Measurements from ENCODE around the gene OS9.
"Not testable (repeated sequence)": the region's sequence is repeated elsewhere in the genome, so short reads cannot be mapped to it uniquely, and the experiment has no call there.

Gene OS9

GRCh38 chr12:57693659-57694458 is at the start of gene OS9:
Gene OS9 (plus strand): TSS chr12:57694132. CDS start chr12:57694162, 30 bp downstream.
- H3K36me3 ChIP-seq (ENCODE audit: insufficient read depth, low read length), result no peaks in the 10 kb centered on the region
- H3K9me3 ChIP-seq (ENCODE audit: control insufficient read depth, insufficient read depth, low read length), result no peaks in the 10 kb centered on the region
- peak within 1 kb of the TSS; percentile 85 for H3K9ac ChIP-seq (ENCODE audit: low read depth, low read length)
- H3K4me1 ChIP-seq (ENCODE audit: insufficient read depth, low read length), result 0 out of 2 replicates have a peak, but pooled peaks cover 5% of the 10 kb centered on the region

GRCh38 chr12:57645990-57646658 is 47.8 kb upstream of the OS9 start:
- not testable (repeated sequence) for H3K36me3 ChIP-seq (ENCODE audit: insufficient read depth, low read length); H3K9ac ChIP-seq (ENCODE audit: low read depth, low read length); H3K4me1 ChIP-seq (ENCODE audit: insufficient read depth, low read length); H3K9me3 ChIP-seq (ENCODE audit: control insufficient read depth, insufficient read depth, low read length)

GRCh38 chr12:57646659-57647049 is 47.3 kb upstream of the OS9 start:
- H3K9ac ChIP-seq (ENCODE audit: low read depth, low read length); H3K36me3 ChIP-seq (ENCODE audit: insufficient read depth, low read length); H3K9me3 ChIP-seq (ENCODE audit: control insufficient read depth, insufficient read depth, low read length); H3K4me1 ChIP-seq (ENCODE audit: insufficient read depth, low read length): not testable (repeated sequence)

- Histone ChIP-seq H3K36me3 (ENCODE audit: insufficient read depth, low read length) (no peaks in the 10 kb centered on the region), H3K9ac (ENCODE audit: low read depth, low read length) (no peak overlapping the region), H3K4me1 (ENCODE audit: insufficient read depth, low read length) (no peaks in the 10 kb centered on the region), H3K9me3 (ENCODE audit: control insufficient read depth, insufficient read depth, low read length) (peaks cover under 1% of the 10 kb centered on the region; the same call in 1 of the 2 replicates)
Observed at GRCh38 chr12:57654042-57654441, 39.9 kb upstream of the OS9 start.

GRCh38 chr12:57655541-57656240 is 38.2 kb upstream of the OS9 start:
- Histone ChIP-seq H3K4me1 (ENCODE audit: insufficient read depth, low read length) (no peaks in the 10 kb centered on the region), H3K9ac (ENCODE audit: low read depth, low read length) (no peak overlapping the region), H3K9me3 (ENCODE audit: control insufficient read depth, insufficient read depth, low read length) (peaks cover 3% of the 10 kb centered on the region; the same call in 1 of the 2 replicates), H3K36me3 (ENCODE audit: insufficient read depth, low read length) (no peaks in the 10 kb centered on the region)

- H3K9ac ChIP-seq (ENCODE audit: low read depth, low read length); H3K4me1 ChIP-seq (ENCODE audit: insufficient read depth, low read length); H3K36me3 ChIP-seq (ENCODE audit: insufficient read depth, low read length); H3K9me3 ChIP-seq (ENCODE audit: control insufficient read depth, insufficient read depth, low read length): not testable (repeated sequence)
Observed at GRCh38 chr12:57656408-57656807, 37.5 kb upstream of the OS9 start.

GRCh38 chr12:57657744-57658143 is 36.2 kb upstream of the OS9 start:
- Histone ChIP-seq H3K4me1 (ENCODE audit: insufficient read depth, low read length) (no peaks in the 10 kb centered on the region), H3K36me3 (ENCODE audit: insufficient read depth, low read length) (no peaks in the 10 kb centered on the region), H3K9ac (ENCODE audit: low read depth, low read length) (no peak overlapping the region), H3K9me3 (ENCODE audit: control insufficient read depth, insufficient read depth, low read length) (peaks cover 8% of the 10 kb centered on the region; the same call in 1 of the 2 replicates)

GRCh38 chr12:57658890-57659289 is 35.0 kb upstream of the OS9 start:
- H3K4me1 ChIP-seq (ENCODE audit: insufficient read depth, low read length), result no peaks in the 10 kb centered on the region

GRCh38 chr12:57661376-57661775 is 32.6 kb upstream of the OS9 start:
- no peak overlapping the region for H3K9ac ChIP-seq (ENCODE audit: low read depth, low read length)
- H3K36me3 ChIP-seq (ENCODE audit: insufficient read depth, low read length), result no peaks in the 10 kb centered on the region
- H3K4me1 ChIP-seq (ENCODE audit: insufficient read depth, low read length), result no peaks in the 10 kb centered on the region
- H3K9me3 ChIP-seq (ENCODE audit: control insufficient read depth, insufficient read depth, low read length), result peaks cover 8% of the 10 kb centered on the region; the same call in 1 of the 2 replicates

More at GRCh38 chr12:57658890-57659289, 35.0 kb upstream of the OS9 start:
- Histone ChIP-seq H3K9me3 (ENCODE audit: control insufficient read depth, insufficient read depth, low read length) (peaks cover 8% of the 10 kb centered on the region; the same call in 1 of the 2 replicates), H3K36me3 (ENCODE audit: insufficient read depth, low read length) (no peaks in the 10 kb centered on the region), H3K9ac (ENCODE audit: low read depth, low read length) (no peak overlapping the region)

- not testable (repeated sequence) for H3K9ac ChIP-seq (ENCODE audit: low read depth, low read length); H3K36me3 ChIP-seq (ENCODE audit: insufficient read depth, low read length); H3K9me3 ChIP-seq (ENCODE audit: control insufficient read depth, insufficient read depth, low read length); H3K4me1 ChIP-seq (ENCODE audit: insufficient read depth, low read length)
Observed at GRCh38 chr12:57665066-57665820, 28.7 kb upstream of the OS9 start.

- Histone ChIP-seq H3K9ac (ENCODE audit: low read depth, low read length) (no peak overlapping the region), H3K36me3 (ENCODE audit: insufficient read depth, low read length) (no peaks in the 10 kb centered on the region), H3K9me3 (ENCODE audit: control insufficient read depth, insufficient read depth, low read length) (no peaks in the 10 kb centered on the region; the same call in 1 of the 2 replicates), H3K4me1 (ENCODE audit: insufficient read depth, low read length) (no peaks in the 10 kb centered on the region)
Observed at GRCh38 chr12:57666897-57667296, 27.0 kb upstream of the OS9 start.

- H3K4me1 ChIP-seq (ENCODE audit: insufficient read depth, low read length); H3K9me3 ChIP-seq (ENCODE audit: control insufficient read depth, insufficient read depth, low read length); H3K36me3 ChIP-seq (ENCODE audit: insufficient read depth, low read length); H3K9ac ChIP-seq (ENCODE audit: low read depth, low read length): not testable (repeated sequence)
Observed at GRCh38 chr12:57669691-57670090, 24.2 kb upstream of the OS9 start.

GRCh38 chr12:57671811-57672210 is 22.1 kb upstream of the OS9 start:
- not testable (repeated sequence) for H3K36me3 ChIP-seq (ENCODE audit: insufficient read depth, low read length); H3K4me1 ChIP-seq (ENCODE audit: insufficient read depth, low read length); H3K9ac ChIP-seq (ENCODE audit: low read depth, low read length); H3K9me3 ChIP-seq (ENCODE audit: control insufficient read depth, insufficient read depth, low read length)

GRCh38 chr12:57672801-57673200 is 21.1 kb upstream of the OS9 start:
- no peaks in the 10 kb centered on the region for H3K9me3 ChIP-seq (ENCODE audit: control insufficient read depth, insufficient read depth, low read length)
- no peaks in the 10 kb centered on the region for H3K4me1 ChIP-seq (ENCODE audit: insufficient read depth, low read length)
- H3K9ac ChIP-seq (ENCODE audit: low read depth, low read length), result no peak overlapping the region
- no peaks in the 10 kb centered on the region for H3K36me3 ChIP-seq (ENCODE audit: insufficient read depth, low read length)
